PFSK-1 (cell line): ENCODE results near the gene BRAT1.

Experiments used
- FOXP2 ChIP-seq: optimal IDR thresholded peaks from 2 replicates; pipeline ENCODE3; 2011; ENCODE audit warnings: borderline replicate concordance, control low read depth, inconsistent platforms; ENCODE audit not compliant: insufficient read depth; ENCODE audit errors: extremely low read length, extremely low read depth
- POLR2AphosphoS5 ChIP-seq: IDR thresholded peaks from 2 replicates; pipeline ENCODE4 v1.6.1; 2012; ENCODE audit warnings: low read depth, mild to moderate bottlenecking, control low read depth, low read length, moderate library complexity
- SIN3A ChIP-seq: IDR thresholded peaks from 2 replicates; pipeline ENCODE4 v1.6.1; 2012; ENCODE audit warnings: mild to moderate bottlenecking, low read length, moderate library complexity, borderline replicate concordance; ENCODE audit not compliant: insufficient read depth
- TAF1 ChIP-seq: IDR thresholded peaks from 2 replicates; pipeline ENCODE4 v1.6.1; 2012; ENCODE audit warnings: low read length, control low read depth, borderline replicate concordance; ENCODE audit not compliant: insufficient read depth
- TF ChIP-seq, protein P1 (sequence below), 2 experiments: IDR thresholded peaks; 2 replicates each; pipeline versions ENCODE4 v1.6.1 to v1.8.0; 2011 to 2012; ENCODE audit warnings: low read depth in 2 of 2, low read length in 2 of 2, control low read depth in 1 of 2, inconsistent platforms in 1 of 2, mild to moderate bottlenecking in 1 of 2, moderate library complexity in 1 of 2; ENCODE audit not compliant: insufficient read depth in 1 of 2

BRAT1 gene

DNA sequence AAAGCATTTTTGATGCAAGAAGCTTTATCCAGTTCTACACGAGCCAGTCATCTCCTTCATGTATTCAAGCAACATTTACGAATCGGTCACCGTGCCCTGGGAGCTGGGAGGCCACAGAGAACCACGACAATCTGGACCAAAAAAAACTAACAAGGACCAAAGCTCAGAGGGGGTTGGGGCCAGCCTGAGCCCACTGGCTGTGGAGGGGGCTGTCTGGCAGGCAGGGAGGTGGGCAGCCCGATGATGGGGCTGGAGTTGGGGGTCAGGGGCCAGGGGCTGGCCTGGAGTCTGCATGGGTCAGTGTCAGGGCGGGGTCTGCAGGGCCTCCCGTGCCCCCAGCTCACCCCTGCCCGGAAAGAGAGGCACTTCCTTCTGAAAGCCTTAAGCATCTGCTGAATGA lies 66.6 kb downstream of the BRAT1 start:
- TF ChIP-seq SIN3A (no peak), TAF1 (no peak), FOXP2 (no peak), POLR2AphosphoS5 (no peak)
- TF ChIP-seq, protein P1, sequence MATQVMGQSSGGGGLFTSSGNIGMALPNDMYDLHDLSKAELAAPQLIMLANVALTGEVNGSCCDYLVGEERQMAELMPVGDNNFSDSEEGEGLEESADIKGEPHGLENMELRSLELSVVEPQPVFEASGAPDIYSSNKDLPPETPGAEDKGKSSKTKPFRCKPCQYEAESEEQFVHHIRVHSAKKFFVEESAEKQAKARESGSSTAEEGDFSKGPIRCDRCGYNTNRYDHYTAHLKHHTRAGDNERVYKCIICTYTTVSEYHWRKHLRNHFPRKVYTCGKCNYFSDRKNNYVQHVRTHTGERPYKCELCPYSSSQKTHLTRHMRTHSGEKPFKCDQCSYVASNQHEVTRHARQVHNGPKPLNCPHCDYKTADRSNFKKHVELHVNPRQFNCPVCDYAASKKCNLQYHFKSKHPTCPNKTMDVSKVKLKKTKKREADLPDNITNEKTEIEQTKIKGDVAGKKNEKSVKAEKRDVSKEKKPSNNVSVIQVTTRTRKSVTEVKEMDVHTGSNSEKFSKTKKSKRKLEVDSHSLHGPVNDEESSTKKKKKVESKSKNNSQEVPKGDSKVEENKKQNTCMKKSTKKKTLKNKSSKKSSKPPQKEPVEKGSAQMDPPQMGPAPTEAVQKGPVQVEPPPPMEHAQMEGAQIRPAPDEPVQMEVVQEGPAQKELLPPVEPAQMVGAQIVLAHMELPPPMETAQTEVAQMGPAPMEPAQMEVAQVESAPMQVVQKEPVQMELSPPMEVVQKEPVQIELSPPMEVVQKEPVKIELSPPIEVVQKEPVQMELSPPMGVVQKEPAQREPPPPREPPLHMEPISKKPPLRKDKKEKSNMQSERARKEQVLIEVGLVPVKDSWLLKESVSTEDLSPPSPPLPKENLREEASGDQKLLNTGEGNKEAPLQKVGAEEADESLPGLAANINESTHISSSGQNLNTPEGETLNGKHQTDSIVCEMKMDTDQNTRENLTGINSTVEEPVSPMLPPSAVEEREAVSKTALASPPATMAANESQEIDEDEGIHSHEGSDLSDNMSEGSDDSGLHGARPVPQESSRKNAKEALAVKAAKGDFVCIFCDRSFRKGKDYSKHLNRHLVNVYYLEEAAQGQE (IDR thresholded peaks at IDR 0.05; ENCODE audit: insufficient read depth in 1 of 2, low read depth in 2 of 2, low read length in 2 of 2): no peak

DNA sequence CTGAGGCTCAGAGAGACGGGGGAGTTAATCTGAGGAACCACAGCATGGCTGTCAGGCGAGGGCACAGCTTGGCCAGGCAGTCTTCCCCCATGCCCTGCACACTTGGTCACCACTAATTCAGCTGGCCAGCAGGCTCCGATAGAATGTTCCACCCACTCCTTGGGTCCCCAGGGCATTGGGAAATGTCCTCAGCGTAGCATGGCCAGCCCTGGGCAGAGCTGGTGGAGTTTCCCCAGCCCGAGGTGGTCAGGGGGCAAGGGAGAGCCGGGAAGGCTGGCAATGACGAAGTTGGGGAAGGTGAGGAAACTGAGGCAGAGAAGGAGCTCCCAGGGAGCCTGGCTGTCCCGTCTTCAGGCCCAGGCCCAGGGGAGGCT lies 67.1 kb downstream of the BRAT1 start:
- TF ChIP-seq SIN3A: no peak
- no peak for TF ChIP-seq FOXP2
- TF ChIP-seq POLR2AphosphoS5: no peak
- TF ChIP-seq TAF1: no peak
- TF ChIP-seq, protein P1 (IDR thresholded peaks at IDR 0.05; ENCODE audit: insufficient read depth in 1 of 2, low read depth in 2 of 2, low read length in 2 of 2): no peak
